ENCODE measurements around the gene TBPL2.
A peak's percentile ranks its signal among the peaks of the same experiment; 100 is the strongest.

TBPL2 gene

DNA sequence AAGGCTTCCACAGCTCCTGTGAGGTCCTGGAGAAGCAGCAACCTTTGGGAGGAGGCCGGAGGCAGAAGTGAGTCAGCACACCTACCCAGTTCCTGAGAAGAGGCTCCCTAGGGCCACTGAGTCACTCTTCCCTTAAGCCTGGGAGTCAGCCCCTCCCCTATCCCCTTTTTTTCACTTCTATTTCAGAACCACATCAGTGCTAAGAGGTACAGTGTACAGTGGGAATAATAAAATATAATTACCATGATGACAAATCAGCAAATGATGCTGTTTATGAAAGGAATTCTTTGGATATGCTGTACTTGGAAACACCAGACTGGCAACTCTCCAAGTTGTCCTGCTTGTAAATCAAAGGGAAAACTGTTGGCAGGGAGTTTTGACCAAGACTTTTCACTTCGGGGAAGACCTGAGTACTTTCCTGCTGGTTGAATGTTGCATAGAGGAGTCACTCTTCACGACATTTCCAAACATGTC lies 7.8 kb upstream of the TBPL2 start:
- no peak overlapping the region for H3K4me3 ChIP-seq (ENCODE audit: low read depth, low read length)
- peak; percentile 55 for DNase-seq (ENCODE audit: low read depth)
- no peak for TF ChIP-seq POLR2A (IDR thresholded peaks at IDR 0.05; ENCODE audit: extremely low read depth, insufficient read length)
- no peak for TF ChIP-seq MYC (IDR thresholded peaks at IDR 0.05; ENCODE audit: low read depth, low read length)
- no peak for TF ChIP-seq MAX (IDR thresholded peaks at IDR 0.05; ENCODE audit: low read depth, low read length)
- TF ChIP-seq CTCF (IDR thresholded peaks at IDR 0.05; ENCODE audit: low read depth, low read length): no peak

DNA sequence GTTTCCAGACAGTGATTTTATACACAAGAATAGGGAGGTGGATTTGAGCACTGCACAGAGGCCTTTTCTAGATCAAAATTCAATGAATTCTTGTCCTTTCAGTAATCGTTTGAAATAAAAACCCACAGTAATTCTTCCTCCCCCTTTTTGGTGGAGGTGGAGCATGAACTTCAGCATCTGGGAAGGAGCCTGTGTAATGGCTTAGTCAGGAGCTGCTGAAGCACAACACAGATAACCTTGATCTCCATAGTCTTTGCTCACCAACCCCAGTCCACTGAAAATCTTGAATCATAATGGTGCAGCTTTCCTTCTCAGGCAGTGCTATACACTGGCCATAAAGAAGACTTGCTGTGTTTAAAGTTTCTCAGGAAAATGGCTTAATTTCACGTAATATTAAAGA lies 6.4 kb upstream of the TBPL2 start:
- no peak overlapping the region for H3K4me3 ChIP-seq (ENCODE audit: low read depth, low read length)
- TF ChIP-seq MAX (IDR thresholded peaks at IDR 0.05; ENCODE audit: low read depth, low read length) (no peak), MYC (IDR thresholded peaks at IDR 0.05; ENCODE audit: low read depth, low read length) (no peak), POLR2A (IDR thresholded peaks at IDR 0.05; ENCODE audit: extremely low read depth, insufficient read length) (no peak), CTCF (IDR thresholded peaks at IDR 0.05; ENCODE audit: low read depth, low read length) (no peak)
- DNase-seq (ENCODE audit: low read depth): no peak

GRCh38 chr14:55446127-55446736 lies 5.8 kb upstream of the TBPL2 start:
- H3K4me3 ChIP-seq (ENCODE audit: low read depth, low read length): no peak overlapping the region
- peak; percentile 71 for DNase-seq (ENCODE audit: low read depth)
- TF ChIP-seq MYC (IDR thresholded peaks at IDR 0.05; ENCODE audit: low read depth, low read length) (no peak), POLR2A (IDR thresholded peaks at IDR 0.05; ENCODE audit: extremely low read depth, insufficient read length) (no peak), CTCF (IDR thresholded peaks at IDR 0.05; ENCODE audit: low read depth, low read length) (peak; percentile 49)

- no peak overlapping the region for H3K4me3 ChIP-seq (ENCODE audit: low read depth, low read length)
- no peak for DNase-seq (ENCODE audit: low read depth)
- no peak for TF ChIP-seq MAX (IDR thresholded peaks at IDR 0.05; ENCODE audit: low read depth, low read length)
- TF ChIP-seq MYC (IDR thresholded peaks at IDR 0.05; ENCODE audit: low read depth, low read length): no peak
- TF ChIP-seq CTCF (IDR thresholded peaks at IDR 0.05; ENCODE audit: low read depth, low read length): no peak
- no peak for TF ChIP-seq POLR2A (IDR thresholded peaks at IDR 0.05; ENCODE audit: extremely low read depth, insufficient read length)
Measured at GRCh38 chr14:55441286-55441685, 870 bp upstream of the TBPL2 start.

DNA sequence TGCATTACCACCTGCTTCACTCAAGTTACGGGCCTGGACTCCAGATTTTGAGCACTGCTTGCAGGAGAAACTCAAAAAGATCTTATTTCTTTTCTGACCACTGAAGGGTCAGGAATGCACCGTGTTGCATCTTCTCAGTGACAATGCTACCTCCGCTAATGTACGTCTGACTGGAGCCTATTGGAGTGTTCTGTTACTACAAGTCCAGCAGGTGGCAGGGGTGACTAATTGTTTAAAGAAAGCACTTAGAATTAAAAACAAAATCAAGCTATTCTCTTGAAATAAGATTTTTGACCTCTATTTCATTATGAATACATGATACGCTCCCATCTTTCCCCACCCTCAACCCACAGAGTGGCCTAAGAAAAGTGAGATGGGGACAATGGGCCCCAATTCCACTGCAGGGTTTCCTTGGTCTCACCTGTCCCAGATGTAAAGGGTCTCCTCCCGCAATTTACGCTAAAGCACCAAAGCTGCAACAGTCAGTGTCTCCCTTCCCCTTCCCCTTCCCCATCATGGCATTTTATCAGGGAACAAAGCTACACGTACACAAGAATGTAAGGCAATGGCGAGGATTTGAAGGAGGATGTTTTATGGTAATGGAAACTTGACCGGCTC lies 2.2 kb downstream of the TBPL2 start:
- no peak overlapping the region for H3K4me3 ChIP-seq (ENCODE audit: low read depth, low read length)
- TF ChIP-seq POLR2A (IDR thresholded peaks at IDR 0.05; ENCODE audit: extremely low read depth, insufficient read length) (no peak), MAX (IDR thresholded peaks at IDR 0.05; ENCODE audit: low read depth, low read length) (no peak)
- DNase-seq (ENCODE audit: low read depth): peak; percentile 49

DNA sequence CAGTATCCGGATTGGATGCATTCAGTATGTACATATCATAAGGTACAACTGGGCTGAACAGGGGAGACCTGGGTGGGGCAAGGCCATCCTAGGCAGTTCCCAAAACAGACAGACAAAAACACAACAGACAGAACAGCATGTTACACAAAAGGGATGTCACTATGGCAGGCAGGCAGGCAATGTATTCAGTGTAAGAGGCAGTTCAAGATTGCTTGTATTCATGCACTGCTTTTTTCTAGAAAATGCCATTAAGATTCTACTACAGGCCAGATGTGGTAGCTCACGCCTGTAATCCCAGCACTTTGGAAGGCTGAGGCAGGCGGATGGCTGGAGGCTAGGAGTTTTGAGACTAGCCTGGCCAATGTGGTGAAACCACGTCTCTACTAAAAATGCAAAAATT lies 3.5 kb downstream of the TBPL2 start:
- DNase-seq (ENCODE audit: low read depth): no peak
- TF ChIP-seq POLR2A (IDR thresholded peaks at IDR 0.05; ENCODE audit: extremely low read depth, insufficient read length): no peak
- no peak for TF ChIP-seq MAX (IDR thresholded peaks at IDR 0.05; ENCODE audit: low read depth, low read length)
- TF ChIP-seq CTCF (IDR thresholded peaks at IDR 0.05; ENCODE audit: low read depth, low read length): no peak
- TF ChIP-seq MYC (IDR thresholded peaks at IDR 0.05; ENCODE audit: low read depth, low read length): no peak
- no peak overlapping the region for H3K4me3 ChIP-seq (ENCODE audit: low read depth, low read length)
